ENCODE measurements around the gene RFFL. TPM values are rescaled to one million over a fixed set of nuclear protein-coding genes. Genes with fewer than 3 reads are reported as not detected.

Gene RFFL
- total RNA-seq, 1 donor from 2014 or later: 25.4 TPM

- intact Hi-C loops (cut with micrococcal nuclease): no loop called here
- peaks cover 84% of the 10 kb centered on the region for H3K36me3 Mint-ChIP-seq (ENCODE audit: low read depth)
- DNase-seq (ENCODE audit: low spot score): no peak
- no peaks in the 10 kb centered on the region for H3K27me3 Mint-ChIP-seq (ENCODE audit: low read depth)
- no peaks in the 10 kb centered on the region for H3K9me3 Mint-ChIP-seq
- peaks cover 9% of the 10 kb centered on the region for H3K4me1 Mint-ChIP-seq (ENCODE audit: low read depth)
- no peak overlapping the region for H3K27ac Mint-ChIP-seq
- H3K4me3 Mint-ChIP-seq (ENCODE audit: low read depth): no peak overlapping the region
Observed at GRCh38 chr17:34991606-34992005, 71.9 kb downstream of the RFFL start.

DNA sequence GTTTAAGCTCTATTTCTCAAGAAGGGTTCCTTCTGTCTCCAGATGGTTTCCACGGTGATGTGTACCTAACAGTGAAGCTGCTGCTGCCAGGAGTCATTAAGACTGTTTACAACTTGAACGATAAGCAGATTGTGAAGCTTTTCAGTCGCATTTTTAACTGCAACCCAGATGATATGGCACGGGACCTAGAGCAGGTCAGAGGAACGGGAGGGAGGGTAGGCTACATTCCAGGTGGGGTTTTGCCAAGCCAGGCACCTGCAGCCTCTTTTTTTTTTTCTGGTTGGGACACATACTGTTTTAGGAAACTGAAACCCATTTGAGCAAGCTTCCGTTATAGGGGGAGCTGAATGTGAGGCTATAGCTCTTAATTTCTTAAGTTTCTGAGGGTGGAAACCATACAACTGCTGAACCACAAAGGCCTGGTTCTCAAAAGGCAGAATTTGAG lies 72.6 kb downstream of the RFFL start:
- no peak overlapping the region for H3K4me3 Mint-ChIP-seq (ENCODE audit: low read depth)
- intact Hi-C loops (cut with micrococcal nuclease): no loop called here
- H3K9me3 Mint-ChIP-seq: no peaks in the 10 kb centered on the region
- H3K27me3 Mint-ChIP-seq (ENCODE audit: low read depth): no peaks in the 10 kb centered on the region
- no peak for DNase-seq (ENCODE audit: low spot score)
- peaks cover 9% of the 10 kb centered on the region for H3K4me1 Mint-ChIP-seq (ENCODE audit: low read depth)
- peaks cover 84% of the 10 kb centered on the region for H3K36me3 Mint-ChIP-seq (ENCODE audit: low read depth)
- H3K27ac Mint-ChIP-seq: no peak overlapping the region

- intact Hi-C loops (cut with micrococcal nuclease): no loop called here
- peaks cover 9% of the 10 kb centered on the region for H3K4me1 Mint-ChIP-seq (ENCODE audit: low read depth)
Observed at GRCh38 chr17:34989473-34989872, 74.0 kb downstream of the RFFL start.

DNA sequence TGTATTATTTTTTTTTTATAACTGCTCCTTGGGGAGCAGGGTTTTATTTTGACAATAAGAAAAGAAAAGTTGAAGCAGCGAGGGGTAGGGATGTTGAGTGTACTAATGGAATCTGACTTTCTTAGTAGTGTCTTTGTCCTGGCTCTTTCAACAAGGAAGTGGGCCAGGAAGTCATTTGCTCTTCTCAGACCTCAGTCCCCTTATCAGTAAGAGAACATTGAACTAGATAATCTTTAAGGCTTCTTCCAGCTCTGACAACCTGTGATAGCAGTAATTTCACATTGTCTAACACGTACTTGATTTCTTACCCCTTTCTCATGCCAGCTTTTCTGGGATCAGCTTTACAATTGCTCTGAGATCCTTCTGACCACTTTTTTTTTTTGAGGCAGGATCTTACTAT lies 74.9 kb downstream of the RFFL start:
- no peaks in the 10 kb centered on the region for H3K9me3 Mint-ChIP-seq
- intact Hi-C loops (cut with micrococcal nuclease): no loop called here
- H3K27ac Mint-ChIP-seq: no peak overlapping the region
- DNase-seq (ENCODE audit: low spot score): no peak
- peaks cover 82% of the 10 kb centered on the region for H3K36me3 Mint-ChIP-seq (ENCODE audit: low read depth)
- H3K4me3 Mint-ChIP-seq (ENCODE audit: low read depth): no peak overlapping the region
- H3K27me3 Mint-ChIP-seq (ENCODE audit: low read depth): no peaks in the 10 kb centered on the region
- H3K4me1 Mint-ChIP-seq (ENCODE audit: low read depth): peaks cover 16% of the 10 kb centered on the region

More at GRCh38 chr17:34989473-34989872, 74.0 kb downstream of the RFFL start:
- DNase-seq (ENCODE audit: low spot score): no peak
- no peak overlapping the region for H3K27ac Mint-ChIP-seq
- peaks cover 80% of the 10 kb centered on the region for H3K36me3 Mint-ChIP-seq (ENCODE audit: low read depth)
- no peaks in the 10 kb centered on the region for H3K27me3 Mint-ChIP-seq (ENCODE audit: low read depth)
- H3K9me3 Mint-ChIP-seq: no peaks in the 10 kb centered on the region
- H3K4me3 Mint-ChIP-seq (ENCODE audit: low read depth): no peak overlapping the region

GRCh38 chr17:34987232-34987631 lies 76.3 kb downstream of the RFFL start:
- Mint-ChIP-seq H3K4me1 (ENCODE audit: low read depth) (peaks cover 23% of the 10 kb centered on the region), H3K36me3 (ENCODE audit: low read depth) (peaks cover 77% of the 10 kb centered on the region), H3K27ac (no peak overlapping the region), H3K4me3 (ENCODE audit: low read depth) (no peak overlapping the region), H3K9me3 (no peaks in the 10 kb centered on the region), H3K27me3 (ENCODE audit: low read depth) (no peaks in the 10 kb centered on the region)
- DNase-seq (ENCODE audit: low spot score): no peak
- intact Hi-C loops (cut with micrococcal nuclease): no loop called here

DNA sequence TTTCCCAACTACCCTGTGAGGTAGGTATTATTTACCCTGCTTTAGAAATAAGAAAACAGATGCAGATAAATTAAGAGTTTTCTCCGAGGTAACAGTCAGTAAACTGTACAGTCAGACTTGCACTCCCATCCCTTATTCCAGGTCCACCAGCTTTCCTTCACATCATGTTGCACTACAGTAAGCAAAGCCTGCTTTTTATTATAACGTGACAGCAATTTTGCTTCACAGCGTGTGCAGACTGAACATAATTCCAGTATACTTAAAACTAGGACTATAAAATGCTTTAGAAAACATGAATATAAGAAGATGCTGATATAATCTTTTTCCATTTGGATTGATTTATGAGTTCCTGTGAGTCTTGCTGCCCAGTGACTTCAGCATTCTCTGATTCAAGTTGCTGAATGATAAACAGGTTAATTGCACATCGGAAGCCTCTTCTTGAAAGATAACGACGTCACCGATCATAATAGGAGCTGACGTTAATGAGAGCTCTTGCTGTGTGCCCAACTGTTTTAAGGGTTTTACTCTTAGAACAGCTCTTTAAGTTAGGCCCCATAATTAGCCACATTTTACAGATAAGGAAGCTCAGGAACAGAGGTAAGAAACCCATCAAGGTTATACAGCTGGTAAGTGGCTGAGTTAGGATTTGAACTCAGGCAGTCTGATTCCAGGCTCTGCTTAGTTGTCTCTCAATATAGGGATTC lies 81.8 kb downstream of the RFFL start:
- intact Hi-C loops (cut with micrococcal nuclease): loop anchor here (1.0 to 5.0 kb wide), 6 partner anchors 20 to 779 kb away; partner anchors contain the start of genes CCT6B, RAD51D, RFFL and ZNF830
- peaks cover 34% of the 10 kb centered on the region for H3K36me3 Mint-ChIP-seq (ENCODE audit: low read depth)
- peak overlapping the region; percentile 96 for H3K27ac Mint-ChIP-seq
- H3K4me1 Mint-ChIP-seq (ENCODE audit: low read depth): peaks cover 36% of the 10 kb centered on the region
- no peak for DNase-seq (ENCODE audit: low spot score)
- no peaks in the 10 kb centered on the region for H3K27me3 Mint-ChIP-seq (ENCODE audit: low read depth)
- H3K4me3 Mint-ChIP-seq (ENCODE audit: low read depth): peak overlapping the region; percentile 94
- no peaks in the 10 kb centered on the region for H3K9me3 Mint-ChIP-seq

DNA sequence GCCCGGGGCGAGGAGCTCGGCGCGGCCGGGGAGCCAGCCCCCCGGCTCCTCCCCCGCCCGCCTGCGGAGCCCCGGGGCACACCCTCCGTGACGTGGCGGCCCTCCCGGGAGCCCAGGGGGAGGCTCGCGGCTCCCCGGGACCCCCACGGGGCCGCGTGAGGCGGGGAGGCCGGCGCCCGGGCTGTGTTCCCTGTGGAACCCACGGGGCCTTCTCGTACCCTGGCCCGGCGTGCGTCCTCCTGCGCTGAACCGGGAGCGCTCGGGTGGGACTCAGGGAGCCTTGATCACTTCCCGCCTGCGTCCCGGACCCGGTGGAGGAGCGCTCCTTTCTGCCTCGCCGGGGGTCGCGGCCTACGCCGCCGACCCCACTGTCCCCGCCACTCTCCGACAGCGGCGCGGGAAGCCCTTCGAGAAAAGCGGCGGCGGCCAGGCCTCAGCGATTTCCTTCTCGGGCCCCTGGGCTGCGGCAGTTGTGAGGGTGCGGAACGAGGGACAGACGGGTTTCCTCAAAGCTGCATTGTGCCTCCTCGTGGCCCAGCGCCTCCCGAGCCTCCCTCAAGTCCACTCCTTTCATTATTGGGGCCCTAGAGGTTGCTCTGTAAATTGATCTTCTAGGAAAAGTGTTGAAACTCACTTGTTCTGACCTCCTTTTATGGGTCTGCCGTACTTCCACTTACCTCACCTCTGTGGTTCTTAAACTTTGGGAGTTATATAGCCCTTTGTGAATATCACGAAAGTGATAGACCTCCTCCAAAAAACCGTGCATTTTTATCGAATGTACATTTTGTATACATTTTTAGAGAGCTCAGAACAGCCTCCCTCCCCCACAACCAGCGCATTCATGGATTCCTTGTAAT lies 82.6 kb downstream of the RFFL start:
- Mint-ChIP-seq H3K36me3 (ENCODE audit: low read depth) (peaks cover 26% of the 10 kb centered on the region), H3K27ac (peak overlapping the region; percentile 96), H3K27me3 (ENCODE audit: low read depth) (no peaks in the 10 kb centered on the region), H3K4me3 (ENCODE audit: low read depth) (peak overlapping the region; percentile 94), H3K4me1 (ENCODE audit: low read depth) (peaks cover 39% of the 10 kb centered on the region), H3K9me3 (no peaks in the 10 kb centered on the region)
- intact Hi-C loops (cut with micrococcal nuclease): loop anchor here (1.0 to 5.0 kb wide), 6 partner anchors 20 to 779 kb away; partner anchors contain the start of genes CCT6B, RAD51D, RFFL and ZNF830
- peak; percentile 74 for DNase-seq (ENCODE audit: low spot score)

DNA sequence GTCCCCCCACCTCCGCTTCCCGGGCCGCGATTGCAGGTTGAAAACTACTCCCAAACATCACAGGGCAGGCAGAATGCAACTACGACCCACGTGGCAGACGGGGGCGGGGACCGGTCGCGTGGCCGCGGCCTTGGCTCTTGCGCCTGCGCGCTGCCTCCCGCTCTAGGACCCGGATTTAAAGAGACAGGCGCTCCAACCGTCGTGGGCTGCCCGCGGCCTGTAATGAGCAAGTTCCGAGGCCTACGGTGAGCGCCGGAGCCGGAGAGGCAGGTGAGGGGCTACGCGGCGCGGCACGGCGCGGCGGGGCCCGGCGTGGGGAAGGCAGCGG lies 83.2 kb downstream of the RFFL start, which contains the start of gene LIG3:
Gene LIG3 (plus strand): TSS at position 160 of the 328 bp plus-strand sequence. CDS start 2,494 bp downstream, outside the sequence.
- Mint-ChIP-seq H3K36me3 (ENCODE audit: low read depth) (peaks cover 25% of the 10 kb centered on the region), H3K4me3 (ENCODE audit: low read depth) (peak within 1 kb of the TSS; percentile 94), H3K27me3 (ENCODE audit: low read depth) (no peaks in the 10 kb centered on the region), H3K27ac (peak within 1 kb of the TSS; percentile 96), H3K9me3 (no peaks in the 10 kb centered on the region), H3K4me1 (ENCODE audit: low read depth) (peaks cover 43% of the 10 kb centered on the region)
- intact Hi-C loops (cut with micrococcal nuclease): loop anchor here (2.0 to 5.0 kb wide), 4 partner anchors 82 to 778 kb away; partner anchors contain the start of genes RAD51D and RFFL
- DNase-seq (ENCODE audit: low spot score): peak; percentile 93

DNA sequence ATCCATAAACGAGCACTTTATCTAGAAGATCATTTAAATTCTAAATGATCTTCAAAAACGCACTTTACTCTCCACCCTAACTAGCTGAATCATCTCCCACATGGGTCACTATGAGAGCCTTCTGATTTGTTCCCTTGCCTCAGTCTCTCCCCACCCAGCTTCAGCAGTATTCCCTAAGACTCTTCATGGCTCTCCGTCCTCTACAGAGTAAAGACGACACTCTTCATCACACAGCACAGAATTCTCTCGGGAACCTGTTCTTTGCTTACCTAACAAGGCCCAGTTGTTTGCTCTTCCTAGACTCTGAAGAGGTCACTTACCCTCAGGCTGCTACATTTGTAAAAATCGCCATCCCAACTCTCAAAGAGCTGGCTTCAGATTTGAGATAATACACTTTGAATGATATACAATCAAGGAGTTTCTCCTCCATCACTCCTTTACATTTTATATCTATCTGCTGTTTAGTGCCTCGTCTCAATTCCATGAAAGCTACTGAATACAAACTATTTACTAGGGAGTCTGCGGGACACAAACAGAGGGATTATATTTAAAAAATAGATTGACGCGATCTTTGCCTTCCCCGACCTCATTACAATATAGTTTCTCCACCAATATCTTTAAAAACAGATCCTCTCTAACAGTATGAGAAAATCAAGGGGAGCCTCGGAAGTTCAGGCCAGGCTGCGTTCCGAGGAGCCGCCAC lies 83.7 kb downstream of the RFFL start:
- intact Hi-C loops (cut with micrococcal nuclease): loop anchor here (2.0 to 5.0 kb wide), 4 partner anchors 83 to 778 kb away; partner anchors contain the start of genes RAD51D and RFFL
- Mint-ChIP-seq H3K27me3 (ENCODE audit: low read depth) (no peaks in the 10 kb centered on the region), H3K27ac (peak overlapping the region; percentile 96), H3K4me3 (ENCODE audit: low read depth) (peak overlapping the region; percentile 93), H3K36me3 (ENCODE audit: low read depth) (peaks cover 22% of the 10 kb centered on the region), H3K4me1 (ENCODE audit: low read depth) (peaks cover 49% of the 10 kb centered on the region), H3K9me3 (no peaks in the 10 kb centered on the region)
- DNase-seq (ENCODE audit: low spot score): no peak

DNA sequence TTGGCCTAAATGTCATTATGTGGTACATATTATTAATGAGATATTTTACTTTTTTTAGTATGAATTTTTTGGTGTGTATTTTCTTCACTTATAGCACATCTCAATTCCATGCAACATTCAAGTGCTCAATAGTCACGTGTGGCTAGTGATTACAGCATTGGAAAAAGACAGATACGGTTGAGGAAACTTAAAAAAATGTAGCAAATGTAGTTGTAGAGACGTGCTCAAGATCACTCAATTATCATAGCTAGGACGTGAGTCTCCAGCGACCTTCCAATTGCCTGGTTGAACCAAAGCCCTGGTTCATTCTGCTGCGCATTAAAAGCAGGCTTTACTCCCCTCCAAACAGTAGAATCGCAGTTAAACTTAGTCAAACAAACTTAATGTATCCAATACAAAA lies 84.4 kb downstream of the RFFL start:
- Mint-ChIP-seq H3K4me3 (ENCODE audit: low read depth) (peak overlapping the region; percentile 93), H3K9me3 (no peaks in the 10 kb centered on the region), H3K36me3 (ENCODE audit: low read depth) (peaks cover 17% of the 10 kb centered on the region), H3K27ac (no peak overlapping the region), H3K4me1 (ENCODE audit: low read depth) (peaks cover 52% of the 10 kb centered on the region), H3K27me3 (ENCODE audit: low read depth) (no peaks in the 10 kb centered on the region)
- DNase-seq (ENCODE audit: low spot score): no peak
- intact Hi-C loops (cut with micrococcal nuclease): no loop called here

GRCh38 chr17:34974794-34975785 lies 88.4 kb downstream of the RFFL start:
- peak; percentile 28 for DNase-seq (ENCODE audit: low spot score)
- intact Hi-C loops (cut with micrococcal nuclease): loop anchor here (2.0 kb wide), 1 partner anchor 72 kb away; no protein-coding TSS in a partner anchor
- Mint-ChIP-seq H3K27me3 (ENCODE audit: low read depth) (no peaks in the 10 kb centered on the region), H3K9me3 (no peaks in the 10 kb centered on the region), H3K4me1 (ENCODE audit: low read depth) (peaks cover 39% of the 10 kb centered on the region), H3K36me3 (ENCODE audit: low read depth) (no peaks in the 10 kb centered on the region), H3K27ac (peak overlapping the region; percentile 82), H3K4me3 (ENCODE audit: low read depth) (peak overlapping the region; percentile 20)
